H9 (cell line): ENCODE data around the gene MADCAM1. TPM values are rescaled to one million over a fixed set of nuclear protein-coding genes. Genes with fewer than 3 reads are reported as not detected.

Source experiments
- DNase-seq: peaks from one replicate; pipeline ENCODE4 v3.0.0-alpha.2; 2017
- H2AFZ ChIP-seq: one replicate; pipeline ENCODE4 v1.6.1; 2013; ENCODE audit warnings: mild to moderate bottlenecking, low read length, control low read depth, moderate library complexity
- H2AK5ac ChIP-seq: 2 replicates; pipeline ENCODE4 v1.6.1; 2013; ENCODE audit warnings: low read length, control low read depth, mixed read lengths; ENCODE audit not compliant: insufficient read length
- H2BK120ac ChIP-seq: one replicate; pipeline ENCODE4 v1.6.1; 2013; ENCODE audit warnings: low read depth, mild to moderate bottlenecking, low read length, control low read depth, inconsistent platforms; ENCODE audit not compliant: poor library complexity, severe bottlenecking
- H2BK12ac ChIP-seq: 2 replicates; pipeline ENCODE4 v1.6.1; 2013; ENCODE audit warnings: low read length, control low read depth, mixed read lengths, low read depth; ENCODE audit not compliant: insufficient read length
- H2BK15ac ChIP-seq: 2 replicates; pipeline ENCODE4 v1.6.1; 2013; ENCODE audit warnings: low read depth, low read length, control low read depth
- H2BK20ac ChIP-seq: one replicate; pipeline ENCODE4 v1.6.1; 2013; ENCODE audit warnings: low read depth, mild to moderate bottlenecking, low read length, control low read depth, inconsistent platforms; ENCODE audit not compliant: poor library complexity, severe bottlenecking
- H2BK5ac ChIP-seq: 2 replicates; pipeline ENCODE4 v1.6.1; 2013; ENCODE audit warnings: low read length, control low read depth, mixed read lengths; ENCODE audit not compliant: insufficient read length
- H3K14ac ChIP-seq: 2 replicates; pipeline ENCODE4 v1.6.1; 2013; ENCODE audit warnings: low read length, control low read depth; ENCODE audit not compliant: insufficient read depth
- H3K18ac ChIP-seq: 2 replicates; pipeline ENCODE4 v1.6.1; 2013; ENCODE audit warnings: low read depth, mild to moderate bottlenecking, mixed read lengths, low read length, control low read depth; ENCODE audit not compliant: insufficient read length
- H3K23ac ChIP-seq: 2 replicates; pipeline ENCODE4 v1.6.1; 2013; ENCODE audit warnings: low read length, control low read depth, mixed read lengths, low read depth; ENCODE audit not compliant: insufficient read length
- H3K23me2 ChIP-seq: 2 replicates; pipeline ENCODE4 v1.6.1; 2013; ENCODE audit warnings: low read depth, mild to moderate bottlenecking, mixed read lengths, low read length, control low read depth; ENCODE audit not compliant: insufficient read length, poor library complexity, severe bottlenecking
- H3K27ac ChIP-seq: 2 replicates; pipeline ENCODE4 v1.5.1; 2013; ENCODE audit warnings: low read length, control low read depth, mixed read lengths, low read depth; ENCODE audit not compliant: insufficient read length
- H3K27me3 ChIP-seq: 2 replicates; pipeline ENCODE4 v1.6.1; 2013; ENCODE audit warnings: low read length, control low read depth, inconsistent platforms; ENCODE audit not compliant: insufficient read depth
- H3K4ac ChIP-seq: 2 replicates; pipeline ENCODE4 v1.6.1; 2013; ENCODE audit warnings: low read depth, mild to moderate bottlenecking, control low read depth, inconsistent platforms, low read length, moderate library complexity
- H3K4me1 ChIP-seq: 2 replicates; pipeline ENCODE4 v1.6.1; 2013; ENCODE audit warnings: low read length, control low read depth, inconsistent platforms; ENCODE audit not compliant: insufficient read depth
- H3K4me2 ChIP-seq: 2 replicates; pipeline ENCODE4 v1.6.1; 2013; ENCODE audit warnings: low read length, control low read depth, mixed read lengths; ENCODE audit not compliant: insufficient read length, insufficient read depth
- H3K56ac ChIP-seq: 2 replicates; pipeline ENCODE4 v1.6.1; 2013; ENCODE audit warnings: low read depth, mild to moderate bottlenecking, mixed read lengths, low read length, control low read depth; ENCODE audit not compliant: insufficient read length
- H3K79me1 ChIP-seq: 2 replicates; pipeline ENCODE4 v1.6.1; 2013; ENCODE audit warnings: low read depth, mild to moderate bottlenecking, moderate library complexity, low read length, control low read depth, inconsistent platforms; ENCODE audit not compliant: insufficient read depth, poor library complexity, severe bottlenecking
- H3K79me2 ChIP-seq: 2 replicates; pipeline ENCODE4 v1.6.1; 2013; ENCODE audit warnings: low read length, control low read depth, inconsistent platforms; ENCODE audit not compliant: insufficient read depth
- H3K9ac ChIP-seq: 2 replicates; pipeline ENCODE4 v1.6.1; 2013; ENCODE audit warnings: low read length, control low read depth, mixed read lengths; ENCODE audit not compliant: insufficient read length; ENCODE audit errors: extremely low read depth
- H3K9me3 ChIP-seq: one replicate; pipeline ENCODE4 v1.6.1; 2013; ENCODE audit warnings: low read depth, low read length, inconsistent platforms; ENCODE audit not compliant: control insufficient read depth
- H3T11ph ChIP-seq: one replicate; pipeline ENCODE4 v1.6.1; 2013; ENCODE audit warnings: mild to moderate bottlenecking, low read length, control low read depth, inconsistent platforms
- H4K20me1 ChIP-seq: one replicate; pipeline ENCODE4 v1.6.1; 2013; ENCODE audit not compliant: control insufficient read depth, insufficient read length, insufficient read depth
- H4K5ac ChIP-seq: 2 replicates; pipeline ENCODE4 v1.6.1; 2013; ENCODE audit warnings: low read depth, mild to moderate bottlenecking, mixed read lengths, low read length, control low read depth; ENCODE audit not compliant: insufficient read length
- H4K8ac ChIP-seq: replicated peaks from 2 replicates; pipeline ENCODE4 v1.6.1; 2013; ENCODE audit warnings: low read length, control low read depth, mixed read lengths, low read depth; ENCODE audit not compliant: insufficient read length
- H4K91ac ChIP-seq: 2 replicates; pipeline ENCODE4 v1.6.1; 2013; ENCODE audit warnings: low read depth, mild to moderate bottlenecking, moderate library complexity, mixed read lengths, low read length, control low read depth; ENCODE audit not compliant: insufficient read length
- H3K27ac Mint-ChIP-seq, 3 experiments: 2 replicates in 2 of 3; 3 replicates in 1 of 3; pipeline ENCODE4 v1.8.0; 2020 to 2021; ENCODE audit warnings: mixed read lengths in 3 of 3, mild to moderate bottlenecking in 1 of 3, moderate library complexity in 1 of 3
- H3K27me3 Mint-ChIP-seq: 2 replicates; pipeline ENCODE4 v1.8.0; 2021; ENCODE audit warnings: low read depth, mild to moderate bottlenecking, moderate library complexity, mixed read lengths
- H3K36me3 Mint-ChIP-seq, 3 experiments: 2 replicates in 2 of 3; 3 replicates in 1 of 3; pipeline ENCODE4 v1.8.0; 2020 to 2021; ENCODE audit warnings: low read depth in 3 of 3, mixed read lengths in 3 of 3; ENCODE audit not compliant: insufficient read depth in 1 of 3
- H3K4me1 Mint-ChIP-seq, 2 experiments: 2 replicates each; pipeline ENCODE4 v1.8.0; 2020; ENCODE audit warnings: mixed read lengths in 2 of 2
- H3K4me3 Mint-ChIP-seq, 2 experiments: 2 replicates in 1 of 2; 3 replicates in 1 of 2; pipeline ENCODE4 v1.8.0; 2020 to 2021; ENCODE audit warnings: mild to moderate bottlenecking in 2 of 2, mixed read lengths in 2 of 2, moderate library complexity in 1 of 2
- H3K9me3 Mint-ChIP-seq, 2 experiments: 2 replicates in 1 of 2; 3 replicates in 1 of 2; pipeline ENCODE4 v1.8.0; 2020; ENCODE audit warnings: mild to moderate bottlenecking in 2 of 2, mixed read lengths in 2 of 2, moderate library complexity in 1 of 2
- WGBS: extraction: QIAGEN DNeasy Blood & Tissue Kit; methylation state at CpG from one replicate; pipeline ENCODE4 v1.1.7; 2013; ENCODE audit warnings: missing lambda C conversion rate, low lambda C conversion rate, mixed read lengths; ENCODE audit not compliant: insufficient read length; ENCODE audit errors: extremely low coverage; 5-methylcytosine and 5-hydroxymethylcytosine counted together
- total RNA-seq: library from RNA; stranded (reverse); gene quantifications from 2 replicates; pipeline ENCODE4 v1.2.1, GENCODE V29; 2021
- TF ChIP-seq, protein P1 (sequence below): fragments of 200-600 bp; sonication (generic); conservative IDR thresholded peaks from 3 replicates; pipeline ENCODE4 v1.8.0; 2021; ENCODE audit warnings: antibody characterized with exemption, mild to moderate bottlenecking

The MADCAM1 gene
- total RNA-seq, 1 experiment from 2014 or later: 1.2 TPM

GRCh38 chr19:497491-497868 lies 1.2 kb downstream of the MADCAM1 start:
- no peak overlapping the region for H4K5ac ChIP-seq
- H3K18ac ChIP-seq: no peak overlapping the region
- peak overlapping the region; percentile 48 for H3K4me2 ChIP-seq
- H3K9me3 ChIP-seq: no peaks in the 10 kb centered on the region
- H2BK5ac ChIP-seq: no peak overlapping the region
- no peak overlapping the region for H2BK120ac ChIP-seq
- peaks cover under 1 to 16% of the 10 kb centered on the region in 2 experiments; a peak in 3 of 4 replicates for H3K4me1 Mint-ChIP-seq
- H3K27me3 ChIP-seq: peaks cover 14% of the 10 kb centered on the region; the same call in 1 of the 2 replicates
- no peak overlapping the region for H3K56ac ChIP-seq
- DNase-seq: no peak
- H3K27ac ChIP-seq: no peak overlapping the region
- peaks cover 9% of the 10 kb centered on the region for H3K23me2 ChIP-seq
- H3K79me1 ChIP-seq: no peaks in the 10 kb centered on the region
- no peak overlapping the region for H2AK5ac ChIP-seq
- no CpG with 5 or more reads among the region's 36 CpGs for WGBS
- peaks cover 58% of the 10 kb centered on the region for H3K27me3 Mint-ChIP-seq
- peaks cover 8 to 10% of the 10 kb centered on the region in 2 experiments for H3K9me3 Mint-ChIP-seq
- no peak overlapping the region for H2BK20ac ChIP-seq
- no peak overlapping the region for H3K4ac ChIP-seq
- no peak overlapping the region for H3K9ac ChIP-seq
- no peak overlapping the region for H4K91ac ChIP-seq
- no peak overlapping the region for H3T11ph ChIP-seq
- H2BK15ac ChIP-seq: no peak overlapping the region
- H4K8ac ChIP-seq: no peak overlapping the region
- peaks cover 0 to 2% (median 0%) of the 10 kb centered on the region in 3 experiments; a peak in 2 of 7 replicates for H3K36me3 Mint-ChIP-seq
- no peak overlapping the region for H3K23ac ChIP-seq
- H3K4me3 Mint-ChIP-seq: peak overlapping the region; percentile 37 to 81
- H4K20me1 ChIP-seq: no peaks in the 10 kb centered on the region
- H3K14ac ChIP-seq: no peak overlapping the region
- TF ChIP-seq, protein P1, sequence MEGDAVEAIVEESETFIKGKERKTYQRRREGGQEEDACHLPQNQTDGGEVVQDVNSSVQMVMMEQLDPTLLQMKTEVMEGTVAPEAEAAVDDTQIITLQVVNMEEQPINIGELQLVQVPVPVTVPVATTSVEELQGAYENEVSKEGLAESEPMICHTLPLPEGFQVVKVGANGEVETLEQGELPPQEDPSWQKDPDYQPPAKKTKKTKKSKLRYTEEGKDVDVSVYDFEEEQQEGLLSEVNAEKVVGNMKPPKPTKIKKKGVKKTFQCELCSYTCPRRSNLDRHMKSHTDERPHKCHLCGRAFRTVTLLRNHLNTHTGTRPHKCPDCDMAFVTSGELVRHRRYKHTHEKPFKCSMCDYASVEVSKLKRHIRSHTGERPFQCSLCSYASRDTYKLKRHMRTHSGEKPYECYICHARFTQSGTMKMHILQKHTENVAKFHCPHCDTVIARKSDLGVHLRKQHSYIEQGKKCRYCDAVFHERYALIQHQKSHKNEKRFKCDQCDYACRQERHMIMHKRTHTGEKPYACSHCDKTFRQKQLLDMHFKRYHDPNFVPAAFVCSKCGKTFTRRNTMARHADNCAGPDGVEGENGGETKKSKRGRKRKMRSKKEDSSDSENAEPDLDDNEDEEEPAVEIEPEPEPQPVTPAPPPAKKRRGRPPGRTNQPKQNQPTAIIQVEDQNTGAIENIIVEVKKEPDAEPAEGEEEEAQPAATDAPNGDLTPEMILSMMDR: no peak
- no peaks in the 10 kb centered on the region for H3K4me1 ChIP-seq
- H2AFZ ChIP-seq: no peak overlapping the region
- no peak overlapping the region for H2BK12ac ChIP-seq
- no peaks in the 10 kb centered on the region for H3K79me2 ChIP-seq
- H3K27ac Mint-ChIP-seq: no peak overlapping the region
